GM21723 (cell line): Measurements from ENCODE around the gene MTCL1.

ENCODE experiments used
- ATAC-seq: cut with Tn5 transposase; IDR thresholded peaks from one replicate; pipeline ENCODE4 v1.9.1; 2021; ENCODE audit warnings: mild to moderate bottlenecking, moderate library complexity; ENCODE audit not compliant: unreplicated experiment

The MTCL1 gene

DNA sequence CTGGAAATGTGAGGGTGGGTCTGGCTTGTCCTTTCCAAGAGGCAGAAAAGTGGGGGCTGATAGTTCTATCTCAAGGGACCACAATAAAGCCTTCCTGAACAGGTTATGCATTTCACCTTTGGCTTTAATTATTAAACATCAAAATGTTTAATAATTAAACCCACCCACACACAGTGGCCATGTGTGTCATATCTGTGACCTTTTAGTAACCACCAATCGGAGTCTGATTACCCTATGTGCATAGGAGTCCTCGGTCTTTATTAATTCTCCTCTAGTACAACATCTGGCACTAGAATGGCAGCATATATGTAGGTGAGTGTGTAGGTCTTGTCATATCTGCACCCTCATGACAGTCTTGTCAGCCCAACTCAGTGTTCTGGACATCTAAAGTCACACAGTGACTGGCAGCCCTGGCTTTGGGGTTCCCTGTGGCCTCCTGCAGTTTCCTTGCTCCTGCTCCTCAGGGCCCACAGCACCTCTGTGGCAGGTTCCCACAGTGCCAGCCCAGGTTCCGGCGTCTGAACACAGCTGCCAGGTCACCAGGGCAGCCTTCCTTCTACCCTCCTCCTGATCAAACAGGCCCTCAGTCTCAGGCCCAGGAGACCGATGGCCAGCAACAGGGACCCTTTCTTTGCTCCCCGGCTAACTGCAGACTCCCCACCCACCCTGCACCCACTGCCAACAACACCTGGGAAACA, 100.9 kb downstream of the MTCL1 start:
- no peak for ATAC-seq

DNA sequence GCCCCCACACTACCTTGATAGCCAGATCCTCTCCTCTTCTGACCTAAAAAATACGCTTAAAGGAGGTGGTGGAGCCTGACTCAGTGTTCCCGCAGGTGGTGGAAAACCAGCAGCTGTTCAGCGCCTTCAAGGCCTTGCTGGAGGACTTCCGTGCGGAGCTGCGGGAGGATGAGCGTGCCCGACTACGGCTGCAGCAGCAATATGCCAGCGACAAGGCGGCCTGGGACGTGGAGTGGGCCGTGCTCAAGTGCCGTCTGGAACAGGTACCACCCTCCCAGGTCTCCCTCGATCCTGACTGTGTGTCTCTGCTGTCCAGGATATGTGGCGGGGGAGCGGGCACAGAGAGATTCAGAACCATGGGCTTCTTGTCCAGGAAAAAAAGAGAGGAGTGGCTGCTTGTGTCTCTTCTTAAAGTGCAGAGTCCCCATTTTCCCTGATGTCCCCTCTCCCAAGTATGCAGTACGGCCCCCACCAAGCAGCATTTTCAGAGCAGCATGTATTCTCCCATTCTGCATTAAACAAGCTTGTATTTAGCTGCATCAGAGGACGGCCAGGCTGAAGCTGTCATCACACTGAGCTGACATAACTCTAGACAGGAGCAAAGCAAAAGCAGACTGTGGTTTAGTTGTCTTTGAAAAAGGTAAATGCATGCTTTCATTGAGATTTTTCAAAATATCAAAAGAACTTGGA, 101.6 kb downstream of the MTCL1 start:
- ATAC-seq, result no peak

DNA sequence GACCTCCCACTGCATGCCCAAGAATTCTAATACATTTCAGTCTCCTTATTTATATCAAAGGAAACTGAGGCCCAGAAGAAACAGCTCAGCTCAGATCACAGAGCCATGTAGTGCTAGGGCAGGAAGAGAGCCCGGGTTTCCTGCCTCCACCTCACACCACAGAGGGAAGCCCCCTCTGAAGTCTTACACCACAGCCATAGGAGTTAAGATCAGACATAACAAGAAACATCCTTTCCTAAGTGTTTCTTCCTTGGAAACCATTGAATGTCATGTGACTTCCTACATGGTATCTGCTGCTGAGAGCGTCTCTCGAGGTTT, 102.1 kb downstream of the MTCL1 start:
- no peak for ATAC-seq

- no peak for ATAC-seq
Observed at GRCh38 chr18:8808001-8808400, 102.6 kb downstream of the MTCL1 start.

GRCh38 chr18:8809514-8809913, 104.2 kb downstream of the MTCL1 start:
- no peak for ATAC-seq

GRCh38 chr18:8810157-8810556, 104.8 kb downstream of the MTCL1 start:
- ATAC-seq, result no peak

- ATAC-seq, result no peak
Observed at GRCh38 chr18:8811115-8811514, 105.8 kb downstream of the MTCL1 start.

DNA sequence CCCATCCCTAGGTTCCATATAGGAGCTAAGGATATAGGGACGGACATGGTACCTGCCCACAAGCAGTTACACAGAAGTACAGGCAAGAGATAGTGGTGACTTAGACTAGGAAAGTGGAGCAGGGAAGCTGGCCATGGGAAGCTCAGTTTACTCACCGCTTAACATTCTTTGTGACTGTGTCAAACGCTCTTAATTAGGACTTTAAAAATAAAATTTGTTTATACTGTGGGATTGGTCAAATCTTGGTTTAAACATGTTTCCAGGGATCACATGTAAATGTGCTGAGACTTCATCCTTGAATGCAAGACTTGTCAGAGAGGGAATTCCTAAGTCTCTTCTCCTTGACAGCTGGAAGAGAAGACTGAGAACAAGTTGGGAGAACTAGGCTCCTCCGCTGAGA, 107.3 kb downstream of the MTCL1 start:
- no peak for ATAC-seq

- ATAC-seq, result no peak
Observed at GRCh38 chr18:8813611-8814010, 108.3 kb downstream of the MTCL1 start.

DNA sequence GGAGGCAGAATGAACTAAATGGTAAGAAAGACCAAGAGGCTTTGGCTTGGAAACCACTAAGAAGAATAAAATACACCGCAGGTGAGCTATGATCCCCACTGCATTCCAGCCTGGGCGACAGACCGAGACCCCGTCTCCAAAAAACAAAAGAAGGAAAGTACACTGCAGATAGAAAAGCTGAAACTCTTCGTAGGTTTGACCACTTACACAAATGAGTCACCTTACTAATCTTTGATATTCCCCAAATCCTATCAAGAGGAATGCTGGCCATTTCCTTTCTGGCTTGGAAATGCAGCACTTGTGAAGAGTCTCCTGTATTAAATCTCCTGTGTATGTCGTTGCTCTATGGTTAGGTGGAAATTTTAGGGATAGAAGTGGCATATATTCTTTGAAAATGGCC, 108.8 kb downstream of the MTCL1 start:
- no peak for ATAC-seq

DNA sequence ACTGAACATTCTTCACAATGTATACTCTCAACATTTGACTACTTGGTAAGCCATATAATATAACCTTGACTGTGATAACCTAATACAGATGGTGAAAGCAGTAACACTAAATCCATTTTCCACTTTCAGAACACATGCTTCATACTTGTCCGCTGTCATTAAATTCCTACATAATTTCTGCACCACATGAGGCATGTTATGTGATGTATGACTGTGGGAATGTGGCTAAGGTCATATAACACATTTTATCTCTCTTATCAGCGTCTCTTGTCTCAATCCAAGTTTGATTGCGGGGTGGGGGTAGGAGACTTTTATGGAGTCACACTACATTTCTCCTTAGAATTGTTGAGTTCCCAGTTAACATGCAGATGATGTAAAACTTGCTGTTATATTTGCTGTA, 110.9 kb downstream of the MTCL1 start:
- ATAC-seq, result no peak

GRCh38 chr18:8816816-8817215, 111.5 kb downstream of the MTCL1 start:
- ATAC-seq, result no peak

DNA sequence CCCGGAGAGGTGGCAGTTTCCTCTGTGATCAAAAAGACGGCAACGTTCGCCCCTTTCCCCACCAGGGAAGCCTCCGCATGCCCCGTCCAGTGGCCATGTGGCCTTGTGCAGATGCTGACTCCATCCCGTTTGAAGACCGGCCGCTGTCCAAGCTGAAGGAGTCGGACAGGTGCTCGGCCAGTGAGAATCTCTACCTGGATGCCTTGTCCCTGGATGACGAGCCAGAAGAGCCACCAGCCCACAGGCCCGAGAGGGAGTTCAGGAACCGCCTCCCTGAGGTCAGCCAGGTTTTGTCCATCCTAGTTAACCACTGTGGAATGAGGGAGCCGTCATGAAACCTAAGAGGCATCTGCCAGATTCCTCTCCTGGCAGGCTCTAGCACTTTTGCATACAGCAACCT, 113.6 kb downstream of the MTCL1 start:
- ATAC-seq, result no peak

DNA sequence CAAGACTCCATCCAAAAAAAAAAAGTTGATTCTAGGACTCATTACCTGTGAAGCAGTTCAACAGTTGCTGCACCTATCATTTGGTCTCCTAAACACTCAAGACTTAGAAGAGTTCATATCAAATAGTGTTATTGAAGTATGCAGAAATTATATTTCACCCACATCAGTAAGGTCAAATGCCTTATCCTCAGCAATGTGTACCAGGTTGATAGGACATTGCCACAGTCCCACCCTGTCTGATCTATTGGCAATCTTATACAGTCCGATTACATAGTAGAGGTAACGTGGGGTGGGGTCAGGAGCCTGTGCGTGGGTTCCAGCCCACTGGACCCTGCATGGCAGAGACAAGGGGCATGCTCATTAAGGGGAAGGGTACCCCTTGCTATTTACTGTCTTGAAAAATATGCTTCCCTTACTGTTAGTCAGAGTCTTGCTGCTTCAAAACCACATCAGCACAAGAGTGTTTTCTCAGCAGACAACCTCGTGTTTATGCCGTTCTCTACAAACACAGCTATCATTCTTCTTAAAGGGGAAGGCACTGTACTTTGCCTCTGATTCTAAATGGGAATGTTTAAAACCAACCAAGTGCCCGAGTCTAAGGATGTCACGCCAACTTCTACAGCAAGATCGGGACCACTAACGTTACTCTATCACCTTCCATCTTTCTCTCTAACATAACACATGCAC, 115.2 kb downstream of the MTCL1 start:
- no peak for ATAC-seq

- no peak for ATAC-seq
Observed at GRCh38 chr18:8821083-8821465, 115.7 kb downstream of the MTCL1 start.

GRCh38 chr18:8821531-8821930, 116.2 kb downstream of the MTCL1 start:
- no peak for ATAC-seq

- no peak for ATAC-seq
Observed at GRCh38 chr18:8822643-8823042, 117.3 kb downstream of the MTCL1 start.

- no peak for ATAC-seq
Observed at GRCh38 chr18:8823530-8823929, 118.2 kb downstream of the MTCL1 start.

GRCh38 chr18:8824846-8825245, 119.5 kb downstream of the MTCL1 start:
- no peak for ATAC-seq

DNA sequence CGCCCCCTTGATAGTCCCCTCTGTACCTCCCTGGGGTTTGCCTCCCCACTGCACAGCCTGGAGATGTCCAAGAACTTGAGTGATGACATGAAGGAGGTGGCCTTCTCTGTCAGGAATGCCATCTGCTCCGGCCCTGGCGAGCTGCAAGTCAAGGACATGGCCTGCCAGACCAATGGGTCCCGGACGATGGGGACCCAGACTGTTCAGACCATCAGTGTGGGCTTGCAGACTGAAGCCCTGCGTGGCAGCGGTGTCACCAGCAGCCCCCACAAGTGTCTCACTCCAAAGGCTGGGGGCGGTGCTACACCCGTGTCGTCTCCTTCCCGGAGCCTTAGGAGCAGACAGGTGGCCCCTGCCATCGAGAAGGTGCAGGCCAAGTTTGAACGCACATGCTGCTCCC, 119.9 kb downstream of the MTCL1 start:
- no peak for ATAC-seq

DNA sequence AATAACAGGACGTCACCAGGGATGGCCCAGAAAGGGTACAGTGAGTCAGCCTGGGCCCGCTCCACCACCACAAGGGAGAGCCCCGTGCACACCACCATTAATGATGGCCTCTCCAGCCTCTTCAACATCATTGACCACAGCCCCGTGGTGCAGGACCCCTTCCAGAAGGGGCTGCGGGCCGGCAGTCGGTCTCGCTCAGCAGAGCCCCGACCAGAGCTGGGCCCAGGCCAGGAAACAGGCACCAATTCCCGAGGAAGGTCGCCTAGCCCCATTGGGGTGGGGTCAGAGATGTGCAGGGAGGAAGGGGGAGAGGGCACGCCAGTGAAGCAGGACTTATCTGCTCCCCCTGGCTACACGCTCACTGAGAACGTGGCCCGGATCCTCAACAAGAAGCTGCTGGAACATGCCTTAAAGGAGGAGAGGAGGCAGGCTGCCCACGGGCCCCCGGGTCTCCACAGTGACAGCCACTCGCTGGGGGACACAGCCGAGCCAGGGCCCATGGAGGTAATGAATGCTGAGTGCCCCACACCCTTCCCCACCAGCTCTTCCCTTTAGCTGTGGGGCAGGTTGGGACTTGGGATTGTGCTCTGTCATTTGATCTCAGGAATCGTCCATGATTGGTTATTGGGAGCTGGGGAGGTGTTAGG, 120.5 kb downstream of the MTCL1 start:
- ATAC-seq, result no peak

DNA sequence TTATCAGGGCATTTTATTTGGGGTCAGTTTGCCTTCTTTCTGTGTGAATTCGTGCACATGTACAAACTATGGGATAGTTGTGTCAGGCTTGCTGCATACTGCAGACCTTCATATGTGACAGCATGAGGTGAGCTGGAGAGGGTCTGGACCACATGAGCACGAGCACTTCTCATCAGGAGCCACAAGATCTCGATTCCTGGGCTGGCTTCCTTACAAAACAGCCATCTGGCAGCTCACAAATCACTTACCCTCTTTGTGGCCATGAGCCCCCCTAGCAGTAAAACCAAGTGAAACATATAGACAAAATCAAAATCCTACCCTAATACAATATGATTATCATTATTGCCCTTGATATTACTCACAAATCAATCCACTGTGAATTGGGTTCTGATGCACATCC, 121.2 kb downstream of the MTCL1 start:
- ATAC-seq, result no peak
